Measurements from ENCODE around the gene CRACR2B.

The CRACR2B gene

DNA sequence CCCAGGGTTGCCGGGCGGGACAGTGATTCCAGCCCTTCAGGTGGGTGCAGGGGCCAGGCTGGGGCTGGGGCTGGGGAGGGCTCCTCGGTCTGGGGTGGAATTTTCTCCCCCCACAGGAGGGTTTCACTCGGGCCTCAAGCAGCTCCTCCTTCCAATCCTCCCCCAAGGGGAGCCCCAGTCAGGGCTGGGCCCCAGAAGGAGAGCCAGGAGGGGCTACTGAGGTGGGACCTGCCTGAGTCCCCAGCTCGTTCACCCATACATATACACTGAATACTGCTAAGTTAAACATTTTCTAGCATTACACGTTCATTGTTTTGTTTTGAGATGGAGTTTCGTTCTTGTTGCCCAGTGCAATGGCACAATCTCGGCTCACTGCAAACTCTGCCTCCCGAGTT lies 1.5 kb upstream of the CRACR2B start:
- DNase-seq (ENCODE audit: low read depth, low spot score), result no peak

- DNase-seq (ENCODE audit: low read depth, low spot score), result no peak
These were observed 928 bp upstream of the CRACR2B start for GRCh38 chr11:826836-827145.

- DNase-seq (ENCODE audit: low read depth, low spot score), result no peak
These were observed 398 bp upstream of the CRACR2B start for GRCh38 chr11:827146-827896.

DNA sequence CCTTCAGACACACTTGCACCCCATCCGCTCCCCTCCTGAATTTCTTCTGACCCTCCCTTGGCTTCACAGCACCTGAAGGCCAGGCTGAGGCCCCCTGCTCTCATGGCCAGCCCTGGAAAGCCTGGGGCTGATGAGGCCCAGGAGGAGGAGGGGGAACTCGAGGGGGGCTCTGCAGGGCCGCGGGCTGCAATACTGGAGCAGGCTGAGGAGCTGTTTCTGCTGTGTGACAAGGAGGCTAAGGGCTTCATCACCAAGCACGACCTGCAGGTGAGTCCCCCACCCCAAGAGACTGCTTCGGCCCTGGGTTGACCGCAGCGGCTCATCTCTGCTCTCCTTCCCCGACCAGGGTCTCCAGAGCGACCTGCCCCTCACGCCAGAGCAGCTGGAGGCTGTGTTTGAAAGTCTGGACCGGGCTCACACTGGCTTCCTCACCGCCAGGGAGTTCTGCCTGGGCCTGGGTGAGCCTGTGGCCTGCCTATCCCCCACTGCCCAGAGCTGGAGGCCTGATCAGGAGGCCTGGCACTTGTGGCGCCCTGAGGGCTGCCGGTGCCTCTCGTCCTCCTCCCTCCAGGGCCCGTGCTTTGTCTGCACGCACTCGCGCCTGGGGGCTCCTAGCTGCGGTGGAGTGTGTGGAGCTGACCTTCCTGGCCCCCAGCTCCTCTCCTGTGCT lies 922 bp downstream of the CRACR2B start:
- DNase-seq (ENCODE audit: low read depth, low spot score), result no peak

DNA sequence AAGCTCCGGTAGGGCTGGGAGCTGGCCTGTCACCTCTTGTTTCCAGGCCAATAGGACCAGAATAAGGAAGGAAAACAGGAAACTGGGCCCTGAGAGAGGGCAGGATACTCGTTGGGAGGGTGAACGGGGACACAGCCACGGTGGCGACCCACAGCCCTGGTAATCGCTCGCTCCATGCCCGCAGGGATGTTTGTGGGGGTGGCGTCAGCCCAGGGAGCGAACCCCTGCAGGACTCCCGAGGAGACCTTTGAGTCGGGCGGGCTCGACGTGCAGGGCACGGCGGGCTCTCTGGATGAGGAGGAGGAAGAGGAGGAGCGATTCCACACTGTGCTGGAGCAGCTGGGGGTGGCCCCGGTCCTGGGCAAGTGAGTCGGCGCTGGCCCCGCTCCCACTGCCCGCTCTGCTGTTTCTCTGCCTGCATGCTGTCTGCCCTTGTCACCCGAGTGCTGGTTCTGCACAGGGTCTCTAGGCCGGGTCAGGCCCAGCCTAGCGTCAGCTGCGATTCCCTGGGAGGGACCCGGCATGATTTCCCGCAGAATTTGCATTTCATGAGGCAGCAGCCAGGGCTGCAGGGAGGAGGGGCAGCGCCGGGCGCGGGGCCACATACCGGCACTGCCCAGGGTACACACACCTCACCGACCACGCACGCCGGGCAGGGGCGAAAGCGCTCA lies 1.6 kb downstream of the CRACR2B start:
- no peak for DNase-seq (ENCODE audit: low read depth, low spot score)

DNA sequence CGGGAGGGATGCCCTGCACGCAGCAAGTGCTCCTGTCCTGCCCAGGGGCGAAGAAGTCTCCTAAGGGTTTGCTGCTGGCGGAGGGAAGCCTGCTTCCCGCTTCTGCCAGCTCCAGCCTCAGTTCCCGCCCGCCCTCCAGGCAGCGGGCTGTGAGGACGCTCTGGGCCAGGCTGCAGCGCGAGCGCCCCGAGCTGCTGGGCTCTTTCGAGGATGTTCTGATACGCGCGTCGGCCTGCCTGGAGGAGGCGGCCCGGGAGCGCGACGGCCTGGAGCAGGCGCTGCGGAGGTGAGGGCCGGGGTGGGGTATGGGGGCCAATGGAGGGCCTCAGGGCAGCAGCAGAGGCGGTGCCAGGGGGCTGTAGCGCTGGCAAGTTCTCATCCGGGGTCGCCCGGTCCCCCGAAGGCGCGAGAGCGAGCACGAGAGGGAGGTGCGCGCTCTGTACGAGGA lies 2.2 kb downstream of the CRACR2B start:
- DNase-seq (ENCODE audit: low read depth, low spot score), result no peak

DNA sequence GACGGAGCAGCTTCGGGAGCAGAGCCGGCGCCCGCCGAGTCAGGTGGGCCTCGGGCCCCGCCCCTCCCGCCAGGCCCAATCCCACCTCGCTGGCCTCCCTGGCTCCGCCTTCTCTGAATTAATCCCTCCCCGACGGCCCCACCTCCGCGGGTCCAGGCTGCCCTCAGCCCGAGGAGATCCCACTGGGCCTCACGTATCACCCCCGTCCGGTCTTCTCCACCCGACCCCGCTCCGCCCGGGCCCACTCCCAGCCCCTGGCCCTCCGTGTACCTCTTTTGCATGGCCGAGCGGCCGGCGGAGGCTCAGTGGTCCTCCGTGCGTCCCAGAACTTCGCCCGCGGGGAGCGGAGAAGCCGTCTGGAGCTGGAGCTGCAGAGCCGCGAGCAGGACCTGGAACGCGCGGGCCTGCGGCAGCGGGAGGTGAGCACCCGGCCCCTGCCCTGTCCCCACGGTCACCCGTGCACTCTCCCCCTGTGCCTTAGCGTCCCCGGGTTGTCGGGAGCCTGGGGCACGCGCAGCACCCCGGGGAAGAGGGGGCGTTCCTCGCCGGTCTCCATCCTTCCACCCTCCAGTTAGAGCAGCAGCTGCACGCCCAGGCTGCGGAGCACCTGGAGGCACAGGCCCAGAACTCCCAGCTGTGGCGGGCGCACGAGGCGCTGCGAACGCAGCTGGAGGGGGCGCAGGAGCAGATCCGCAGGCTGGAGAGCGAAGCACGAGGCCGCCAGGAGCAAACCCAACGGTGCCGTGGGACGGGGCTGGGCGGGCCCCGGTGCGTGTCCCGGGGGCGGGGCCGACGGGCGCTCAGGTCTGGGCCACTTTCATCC lies 2.8 kb downstream of the CRACR2B start:
- DNase-seq (ENCODE audit: low read depth, low spot score), result no peak

GRCh38 chr11:831118-831864 lies 3.6 kb downstream of the CRACR2B start:
- DNase-seq (ENCODE audit: low read depth, low spot score), result no peak

- no peak for DNase-seq (ENCODE audit: low read depth, low spot score)
These were observed 4.3 kb downstream of the CRACR2B start for GRCh38 chr11:831961-832528.

DNA sequence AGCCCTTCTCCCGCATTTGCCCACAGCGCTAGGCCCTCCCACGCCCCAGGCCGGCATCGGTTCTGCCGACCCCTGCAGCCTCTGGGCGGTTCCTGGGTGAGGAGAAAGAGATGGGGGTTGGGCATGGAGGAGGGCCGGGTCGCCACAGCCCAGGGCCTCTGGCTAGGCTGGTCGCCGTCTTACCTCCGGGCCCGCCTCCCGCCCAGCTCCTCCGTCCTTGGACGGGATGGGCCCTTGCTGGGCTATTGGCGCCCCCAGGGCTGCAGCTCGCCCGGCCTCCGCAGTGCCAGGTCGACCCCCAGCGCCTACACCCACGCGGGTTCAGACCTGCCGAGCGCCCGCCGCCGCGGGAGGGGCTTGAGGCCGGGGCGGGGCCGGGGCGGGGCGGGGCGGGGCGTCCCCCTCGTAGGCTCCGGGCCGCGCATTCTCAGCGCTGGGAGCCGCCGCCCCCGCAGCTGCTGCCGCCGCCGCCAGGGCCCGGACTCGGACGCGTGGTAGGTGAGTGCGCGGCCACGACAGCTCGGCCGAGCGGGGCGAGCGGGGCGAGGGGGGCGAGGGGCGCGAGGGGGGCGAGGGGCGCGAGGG lies 4.9 kb downstream of the CRACR2B start, which contains the start of gene CD151:
TSS of gene CD151 (plus strand) at position 424 of the 585 bp plus-strand sequence. CDS start 3,118 bp downstream, outside the sequence.
- DNase-seq (ENCODE audit: low read depth, low spot score), result no peak

- DNase-seq (ENCODE audit: low read depth, low spot score), result no peak
These were observed 5.5 kb downstream of the CRACR2B start for GRCh38 chr11:833114-833791.

- DNase-seq (ENCODE audit: low read depth, low spot score), result no peak
These were observed 6.2 kb downstream of the CRACR2B start for GRCh38 chr11:833849-834311.

GRCh38 chr11:834371-835316 lies 6.9 kb downstream of the CRACR2B start:
- no peak for DNase-seq (ENCODE audit: low read depth, low spot score)

- no peak for DNase-seq (ENCODE audit: low read depth, low spot score)
These were observed 8.6 kb downstream of the CRACR2B start for GRCh38 chr11:836274-836673.

DNA sequence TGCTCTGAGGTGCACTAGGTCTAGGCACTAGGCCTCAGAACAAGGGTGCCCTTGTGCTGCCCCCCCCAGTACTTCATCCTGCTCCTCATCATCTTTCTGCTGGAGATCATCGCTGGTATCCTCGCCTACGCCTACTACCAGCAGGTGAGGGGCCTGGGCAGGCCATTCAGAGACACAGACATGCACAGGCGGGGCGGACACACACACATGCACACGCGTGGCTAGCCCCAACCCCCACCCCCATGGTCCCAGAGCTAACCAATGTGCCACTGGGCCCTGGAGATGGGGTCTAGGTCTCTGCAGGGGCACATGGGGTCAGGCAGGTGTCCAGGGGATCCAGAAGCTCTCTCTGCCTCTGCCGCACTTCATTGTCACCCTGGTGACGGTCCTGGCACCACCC lies 9.0 kb downstream of the CRACR2B start:
- DNase-seq (ENCODE audit: low read depth, low spot score), result no peak

- DNase-seq (ENCODE audit: low read depth, low spot score), result no peak
These were observed 9.7 kb downstream of the CRACR2B start for GRCh38 chr11:837189-837989.

DNA sequence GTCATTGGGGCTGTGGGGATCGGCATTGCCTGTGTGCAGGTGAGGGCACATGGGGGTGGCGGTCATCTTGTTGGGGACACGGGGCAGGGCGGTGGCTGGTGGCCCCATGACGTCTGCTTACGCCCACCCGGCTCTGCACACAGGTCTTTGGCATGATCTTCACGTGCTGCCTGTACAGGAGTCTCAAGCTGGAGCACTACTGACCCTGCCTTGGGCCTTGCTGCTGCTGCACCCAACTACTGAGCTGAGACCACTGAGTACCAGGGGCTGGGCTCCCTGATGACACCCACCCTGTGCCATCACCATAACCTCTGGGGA lies 10.2 kb downstream of the CRACR2B start:
- DNase-seq (ENCODE audit: low read depth, low spot score), result no peak

All from brain pericyte (primary cell).